ENCODE measurements around the gene UNC50.

- TF ChIP-seq CTCF (IDR thresholded peaks at IDR 0.05; ENCODE audit: low read length), result 0 out of 2 replicates have a peak, but pooled peaks have one; percentile 3
- TF ChIP-seq EZH2 (optimal IDR thresholded peaks at IDR 0.05; ENCODE audit: low read depth, low read length), result no peak
- TF ChIP-seq EZH2phosphoT487 (IDR thresholded peaks at IDR 0.05; ENCODE audit: low read length), result no peak
Observed at GRCh38 chr2:98615481-98615880, 7.1 kb downstream of the UNC50 start.
